IPS-18c (cell line): ENCODE measurements around the gene TMPRSS6.

Source experiments
- H3K4me3 ChIP-seq: 2 replicates; pipeline ENCODE4 v1.7.0; 2013; ENCODE audit warnings: low read depth, mild to moderate bottlenecking, low read length, moderate library complexity; ENCODE audit not compliant: insufficient read depth
- H3K9me3 ChIP-seq: one replicate; pipeline ENCODE4 v1.6.1; 2013; ENCODE audit warnings: mild to moderate bottlenecking, low read length, moderate library complexity; ENCODE audit not compliant: control insufficient read depth, insufficient read depth

The TMPRSS6 gene

GRCh38 chr22:37145180-37146050 lies 35.9 kb upstream of the TMPRSS6 start:
- H3K9me3 ChIP-seq: no peaks in the 10 kb centered on the region
- no peak overlapping the region for H3K4me3 ChIP-seq

GRCh38 chr22:37144180-37144554 lies 34.7 kb upstream of the TMPRSS6 start:
- H3K4me3 ChIP-seq: no peak overlapping the region
- no peaks in the 10 kb centered on the region for H3K9me3 ChIP-seq

- Histone ChIP-seq H3K9me3 (no peaks in the 10 kb centered on the region), H3K4me3 (no peak overlapping the region)
Measured at GRCh38 chr22:37141971-37142370, 32.5 kb upstream of the TMPRSS6 start.

- H3K9me3 ChIP-seq: no peaks in the 10 kb centered on the region
- H3K4me3 ChIP-seq: no peak overlapping the region
Measured at GRCh38 chr22:37141476-37141875, 32.0 kb upstream of the TMPRSS6 start.

- no peak overlapping the region for H3K4me3 ChIP-seq
- H3K9me3 ChIP-seq: no peaks in the 10 kb centered on the region
Measured at GRCh38 chr22:37140686-37141323, 31.3 kb upstream of the TMPRSS6 start.

GRCh38 chr22:37139762-37140161 lies 30.2 kb upstream of the TMPRSS6 start:
- no peaks in the 10 kb centered on the region for H3K9me3 ChIP-seq
- no peak overlapping the region for H3K4me3 ChIP-seq

- H3K9me3 ChIP-seq: no peaks in the 10 kb centered on the region
- no peak overlapping the region for H3K4me3 ChIP-seq
Measured at GRCh38 chr22:37138849-37139561, 29.5 kb upstream of the TMPRSS6 start.

- no peak overlapping the region for H3K4me3 ChIP-seq
- no peaks in the 10 kb centered on the region for H3K9me3 ChIP-seq
Measured at GRCh38 chr22:37137903-37138665, 28.6 kb upstream of the TMPRSS6 start.

- Histone ChIP-seq H3K9me3 (no peaks in the 10 kb centered on the region), H3K4me3 (no peak overlapping the region)
Measured at GRCh38 chr22:37137131-37137530, 27.6 kb upstream of the TMPRSS6 start.

GRCh38 chr22:37135023-37135422 lies 25.5 kb upstream of the TMPRSS6 start:
- H3K4me3 ChIP-seq: no peak overlapping the region
- H3K9me3 ChIP-seq: no peaks in the 10 kb centered on the region

GRCh38 chr22:37133304-37134018 lies 23.9 kb upstream of the TMPRSS6 start:
- Histone ChIP-seq H3K9me3 (no peaks in the 10 kb centered on the region), H3K4me3 (no peak overlapping the region)

GRCh38 chr22:37132773-37133172 lies 23.3 kb upstream of the TMPRSS6 start:
- Histone ChIP-seq H3K9me3 (no peaks in the 10 kb centered on the region), H3K4me3 (no peak overlapping the region)

GRCh38 chr22:37129866-37130441 lies 20.4 kb upstream of the TMPRSS6 start:
- Histone ChIP-seq H3K9me3 (no peaks in the 10 kb centered on the region), H3K4me3 (no peak overlapping the region)

- Histone ChIP-seq H3K4me3 (no peak overlapping the region), H3K9me3 (no peaks in the 10 kb centered on the region)
Measured at GRCh38 chr22:37128555-37129281, 19.2 kb upstream of the TMPRSS6 start.

- no peaks in the 10 kb centered on the region for H3K9me3 ChIP-seq
- H3K4me3 ChIP-seq: no peak overlapping the region
Measured at GRCh38 chr22:37127350-37127878, 17.9 kb upstream of the TMPRSS6 start.

- H3K4me3 ChIP-seq: no peak overlapping the region
- H3K9me3 ChIP-seq: no peaks in the 10 kb centered on the region
Measured at GRCh38 chr22:37126882-37127281, 17.4 kb upstream of the TMPRSS6 start.
